Measurements from ENCODE around the gene CTRL.
A peak's percentile ranks its signal among the peaks of the same experiment; 100 is the strongest.

CTRL gene

DNA sequence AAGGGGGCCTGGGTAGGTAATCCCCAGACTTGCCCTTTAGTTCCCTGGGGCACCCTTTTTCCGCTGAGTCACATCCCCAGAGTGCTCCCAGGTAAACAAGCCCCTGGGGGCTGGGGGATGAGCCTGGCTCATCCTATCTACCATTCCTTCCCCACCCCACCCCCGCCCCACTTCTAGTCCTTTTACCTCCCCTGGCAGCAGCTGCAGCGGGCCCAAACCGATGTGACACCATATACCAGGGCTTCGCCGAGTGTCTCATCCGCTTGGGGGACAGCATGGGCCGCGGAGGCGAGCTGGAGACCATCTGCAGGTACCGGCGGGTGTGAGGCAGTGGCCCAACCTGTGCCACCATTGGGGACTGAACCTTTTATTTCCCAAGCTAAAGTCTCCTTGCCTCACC lies 46.1 kb downstream of the CTRL start:
- DNase-seq: no peak

DNA sequence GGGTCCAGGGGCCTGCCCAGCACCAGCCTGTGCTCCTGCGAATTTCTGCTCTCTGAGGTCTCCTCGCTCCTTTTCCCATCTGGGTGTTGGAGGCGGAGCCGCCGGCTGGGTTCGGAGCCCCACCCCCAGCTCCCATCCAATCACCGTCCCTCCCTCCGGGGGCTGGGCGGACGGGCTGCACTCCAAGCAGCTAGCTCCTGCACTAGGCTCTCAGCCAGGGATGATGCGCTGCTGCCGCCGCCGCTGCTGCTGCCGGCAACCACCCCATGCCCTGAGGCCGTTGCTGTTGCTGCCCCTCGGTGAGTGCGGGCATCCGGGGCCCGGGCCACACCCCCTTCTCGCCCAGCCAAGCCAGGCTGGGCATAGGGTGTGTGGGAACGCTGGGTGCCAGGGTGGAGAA lies 47.0 kb downstream of the CTRL start, which contains the start of gene NRN1L:
TSS of gene NRN1L (plus strand) at position 202 of the 400 bp plus-strand sequence. CDS start at position 221, 19 bp downstream.
- DNase-seq: peak; percentile 93

DNA sequence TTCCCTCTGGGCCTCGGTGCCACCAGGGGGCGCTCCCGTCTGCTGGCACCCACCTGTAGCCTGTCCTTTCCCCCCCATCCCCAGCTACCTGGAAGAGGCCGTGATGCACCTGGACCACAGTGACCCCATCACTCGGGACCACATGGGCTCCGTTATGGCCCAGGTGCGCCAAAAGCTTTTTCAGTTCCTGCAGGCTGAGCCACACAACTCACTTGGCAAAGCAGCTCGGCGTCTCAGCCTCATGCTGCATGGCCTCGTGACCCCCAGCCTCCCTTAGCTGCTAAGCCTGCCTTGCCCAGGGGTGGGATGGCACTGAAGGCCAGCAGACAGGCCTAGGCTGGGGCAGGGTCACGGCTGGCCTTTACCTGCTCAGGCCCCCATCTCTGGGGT lies 47.8 kb downstream of the CTRL start:
- DNase-seq: peak; percentile 59

DNA sequence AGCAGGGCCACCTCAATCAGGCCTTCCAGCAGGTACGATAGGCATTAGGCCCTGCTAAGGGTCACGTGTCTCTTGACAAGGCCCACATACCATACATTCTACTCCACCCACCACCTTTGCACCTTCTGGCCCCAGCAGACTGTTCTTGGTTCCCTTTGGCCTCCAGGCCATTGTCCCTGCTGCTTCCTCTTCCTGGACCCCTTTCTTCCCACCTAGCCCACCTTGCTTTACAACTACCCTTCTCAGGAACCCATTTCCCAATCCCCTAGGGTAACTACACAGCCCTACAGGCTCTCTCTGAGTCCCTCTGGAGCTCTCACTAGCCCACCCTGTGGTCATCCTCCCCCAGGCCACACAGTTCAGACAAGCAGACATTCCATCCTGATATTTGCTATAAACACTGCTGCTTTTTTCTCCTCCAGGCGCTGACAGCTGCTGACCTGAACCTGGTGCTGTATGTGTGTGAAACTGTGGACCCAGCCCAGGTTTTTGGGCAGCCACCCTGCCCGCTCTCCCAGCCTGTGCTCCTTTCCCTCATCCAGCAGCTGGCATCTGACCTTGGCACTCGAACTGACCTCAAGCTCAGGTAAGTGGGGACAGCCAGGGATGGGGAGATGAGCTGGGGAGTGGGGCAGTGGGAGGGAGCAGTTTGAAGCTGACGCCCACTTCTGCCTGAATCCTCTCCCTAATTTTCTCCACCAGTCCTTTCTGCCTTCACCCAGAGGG lies 48.4 kb downstream of the CTRL start:
- no peak for DNase-seq

DNA sequence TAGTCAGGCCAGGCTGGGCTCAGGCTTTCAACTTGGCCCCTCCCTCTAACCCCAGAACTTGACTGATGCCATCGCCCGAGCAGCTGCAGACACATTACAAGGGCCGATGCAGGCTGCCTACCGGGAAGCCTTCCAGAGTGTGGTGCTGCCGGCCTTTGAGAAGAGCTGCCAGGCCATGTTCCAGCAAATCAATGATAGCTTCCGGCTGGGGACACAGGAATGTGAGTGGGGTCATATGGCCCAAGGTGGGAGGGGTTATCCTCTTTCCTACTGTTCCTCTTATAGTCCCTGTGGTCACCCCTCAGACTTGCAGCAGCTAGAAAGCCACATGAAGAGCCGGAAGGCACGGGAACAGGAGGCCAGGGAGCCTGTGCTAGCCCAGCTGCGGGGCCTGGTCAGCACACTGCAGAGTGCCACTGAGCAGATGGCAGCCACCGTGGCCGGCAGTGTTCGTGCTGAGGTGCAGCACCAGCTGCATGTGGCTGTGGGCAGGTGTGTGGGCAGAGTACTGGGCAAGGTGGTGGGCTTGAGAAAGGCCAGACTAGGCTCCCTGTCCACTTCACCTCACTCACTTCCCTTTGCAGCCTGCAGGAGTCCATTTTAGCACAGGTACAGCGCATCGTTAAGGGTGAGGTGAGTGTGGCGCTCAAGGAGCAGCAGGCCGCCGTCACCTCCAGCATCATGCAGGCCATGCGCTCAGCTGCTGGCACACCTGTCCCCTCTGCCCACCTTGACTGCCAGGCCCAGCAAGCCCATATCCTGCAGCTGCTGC lies 49.1 kb downstream of the CTRL start:
- DNase-seq: peak; percentile 85

DNA sequence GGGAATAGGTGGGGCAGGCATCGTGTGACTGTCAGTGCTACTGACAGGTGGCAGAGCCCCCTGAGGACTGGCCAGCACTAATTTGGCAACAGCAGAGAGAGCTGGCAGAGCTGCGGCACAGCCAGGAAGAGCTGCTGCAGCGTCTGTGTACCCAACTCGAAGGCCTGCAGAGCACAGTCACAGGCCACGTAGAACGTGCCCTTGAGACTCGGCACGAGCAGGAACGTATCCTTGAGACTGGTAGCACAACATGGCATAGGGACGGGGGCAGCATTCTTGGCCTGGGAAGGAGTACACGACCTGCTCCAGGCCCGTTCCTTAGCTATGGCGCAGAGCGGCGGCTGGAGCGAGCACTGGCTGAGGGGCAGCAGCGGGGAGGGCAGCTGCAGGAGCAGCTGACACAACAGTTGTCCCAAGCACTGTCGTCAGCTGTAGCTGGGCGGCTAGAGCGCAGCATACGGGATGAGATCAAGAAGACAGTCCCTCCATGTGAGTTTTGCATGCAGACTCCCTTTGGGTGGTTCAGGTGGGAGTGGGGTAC lies 50.0 kb downstream of the CTRL start:
- DNase-seq: peak; percentile 65

DNA sequence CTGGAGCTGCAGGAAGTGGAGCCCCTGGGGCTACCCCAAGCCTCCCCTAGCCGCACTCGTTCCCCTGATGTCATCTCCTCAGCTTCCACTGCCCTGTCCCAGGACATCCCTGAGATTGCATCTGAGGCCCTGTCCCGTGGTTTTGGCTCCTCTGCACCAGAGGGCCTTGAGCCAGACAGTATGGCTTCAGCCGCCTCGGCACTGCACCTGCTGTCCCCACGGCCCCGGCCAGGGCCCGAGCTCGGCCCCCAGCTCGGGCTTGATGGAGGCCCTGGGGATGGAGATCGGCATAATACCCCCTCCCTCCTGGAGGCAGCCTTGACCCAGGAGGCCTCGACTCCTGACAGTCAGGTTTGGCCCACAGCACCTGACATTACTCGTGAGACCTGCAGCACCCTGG lies 51.1 kb downstream of the CTRL start:
- no peak for DNase-seq

DNA sequence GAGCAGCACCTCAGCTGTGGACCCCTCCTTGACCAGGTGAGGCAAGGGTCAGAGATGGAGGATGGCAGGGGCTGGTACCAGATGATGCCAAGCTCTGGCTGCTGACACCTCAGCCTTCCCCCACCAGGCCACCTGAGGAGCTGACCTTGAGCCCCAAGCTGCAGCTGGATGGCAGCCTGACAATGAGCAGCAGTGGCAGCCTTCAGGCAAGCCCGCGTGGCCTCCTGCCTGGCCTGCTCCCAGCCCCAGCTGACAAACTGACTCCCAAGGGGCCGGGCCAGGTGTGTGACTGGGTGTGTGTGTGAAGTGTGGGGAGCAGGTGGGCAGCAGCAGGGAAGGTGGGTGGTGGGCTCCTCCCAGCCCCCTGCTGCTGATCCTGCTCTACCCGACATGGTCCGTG lies 51.7 kb downstream of the CTRL start:
- DNase-seq: no peak

Measured in right hindlimb (tissue), 1 donor.